ENCODE data around the gene HIRA.

HIRA gene

GRCh38 chr22:19358703-19359553, 72.6 kb downstream of the HIRA start:
- DNase-seq (ENCODE audit: low read depth in 2 of 3, low spot score in 2 of 3), result no peak

DNA sequence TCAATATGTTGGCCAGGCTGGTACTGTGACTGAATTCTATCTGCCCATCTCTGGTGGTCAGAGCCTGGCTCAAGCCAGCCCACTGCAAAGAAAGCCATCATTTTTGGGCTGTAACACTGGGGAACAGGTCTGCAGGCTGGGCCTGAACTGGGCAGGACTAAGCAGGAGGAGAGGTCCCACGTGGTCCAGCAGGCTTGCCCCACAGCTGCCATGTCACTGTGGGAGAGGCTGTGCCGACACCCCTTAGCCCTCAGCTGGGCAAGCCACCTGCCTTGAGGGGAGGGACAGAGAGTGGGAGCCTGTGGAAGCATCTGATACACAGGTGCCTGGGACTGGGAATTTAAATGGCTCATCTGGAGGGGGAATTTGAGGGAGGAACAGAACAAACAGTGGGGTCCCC, 73.3 kb downstream of the HIRA start:
- DNase-seq (ENCODE audit: low read depth in 2 of 3, low spot score in 2 of 3), result no peak

DNA sequence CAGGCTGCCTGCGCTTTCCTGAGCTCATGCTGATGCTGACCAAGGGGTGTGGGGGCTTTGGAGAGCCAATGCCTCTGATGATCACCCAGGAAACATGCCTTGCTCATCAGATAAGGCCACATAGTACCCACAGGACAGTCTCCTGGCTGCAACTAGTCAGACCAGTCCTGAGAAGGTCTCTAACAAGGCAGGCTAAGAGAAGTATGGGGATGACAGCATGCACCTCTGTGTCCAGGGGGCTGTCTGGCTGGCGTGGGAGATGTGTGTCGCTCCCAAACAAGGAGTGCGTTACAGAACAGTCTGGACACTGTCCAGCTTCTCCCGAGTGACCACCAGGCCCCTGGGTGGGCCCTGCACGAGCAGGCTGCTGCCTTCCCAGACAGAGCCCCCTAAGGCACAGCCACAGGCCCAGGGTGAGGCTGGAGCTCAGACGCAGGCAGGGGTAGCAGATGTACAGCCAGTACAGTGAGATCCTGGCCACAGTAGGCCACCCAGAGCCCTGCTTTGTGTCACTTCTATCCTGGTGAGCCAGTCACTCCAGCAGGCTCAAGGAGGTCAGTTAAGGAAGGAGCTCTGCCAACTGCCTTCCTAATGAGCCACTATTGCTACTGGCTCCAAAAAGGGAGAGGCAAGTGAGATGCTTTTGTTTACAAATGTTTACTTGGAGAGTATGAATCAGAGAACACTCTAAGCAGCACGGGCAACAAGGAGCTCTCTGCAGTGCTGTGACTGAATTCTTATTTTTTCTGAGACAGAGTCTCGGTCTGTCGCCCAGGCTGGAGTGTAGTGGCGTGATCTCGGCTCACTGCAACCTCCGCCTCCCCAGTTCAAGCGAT, 74.0 kb downstream of the HIRA start:
- DNase-seq (ENCODE audit: low read depth in 2 of 3, low spot score in 2 of 3), result no peak

- DNase-seq (ENCODE audit: low read depth in 2 of 3, low spot score in 2 of 3), result no peak
Measured at GRCh38 chr22:19356708-19357269, 74.7 kb downstream of the HIRA start.

GRCh38 chr22:19355413-19356157, 75.9 kb downstream of the HIRA start:
- DNase-seq (ENCODE audit: low read depth in 2 of 3, low spot score in 2 of 3), result no peak

DNA sequence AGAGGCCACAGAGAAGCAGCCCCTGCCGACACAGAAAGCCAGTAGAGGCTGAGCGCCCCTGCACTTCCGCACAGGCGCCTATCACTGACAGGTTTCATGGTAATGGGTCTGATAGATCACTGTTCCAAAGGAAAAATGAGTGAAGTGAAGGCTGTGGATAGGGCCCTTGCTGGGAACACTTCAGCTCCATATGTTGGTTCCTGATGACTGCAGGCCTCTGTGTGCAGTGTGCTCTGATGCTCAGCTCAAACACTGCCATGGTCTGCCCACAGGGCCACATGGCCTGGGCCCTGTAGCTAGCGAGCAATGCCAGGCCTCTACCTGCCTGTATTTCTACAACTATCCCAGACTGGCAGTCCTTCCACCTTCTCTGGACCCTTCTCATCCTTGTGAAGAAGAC, 77.3 kb downstream of the HIRA start:
- no peak for DNase-seq (ENCODE audit: low read depth in 2 of 3, low spot score in 2 of 3)

GRCh38 chr22:19353363-19354131, 78.0 kb downstream of the HIRA start:
- no peak for DNase-seq (ENCODE audit: low read depth in 2 of 3, low spot score in 2 of 3)

GRCh38 chr22:19352766-19353165, 78.8 kb downstream of the HIRA start:
- DNase-seq (ENCODE audit: low read depth in 2 of 3, low spot score in 2 of 3), result no peak

DNA sequence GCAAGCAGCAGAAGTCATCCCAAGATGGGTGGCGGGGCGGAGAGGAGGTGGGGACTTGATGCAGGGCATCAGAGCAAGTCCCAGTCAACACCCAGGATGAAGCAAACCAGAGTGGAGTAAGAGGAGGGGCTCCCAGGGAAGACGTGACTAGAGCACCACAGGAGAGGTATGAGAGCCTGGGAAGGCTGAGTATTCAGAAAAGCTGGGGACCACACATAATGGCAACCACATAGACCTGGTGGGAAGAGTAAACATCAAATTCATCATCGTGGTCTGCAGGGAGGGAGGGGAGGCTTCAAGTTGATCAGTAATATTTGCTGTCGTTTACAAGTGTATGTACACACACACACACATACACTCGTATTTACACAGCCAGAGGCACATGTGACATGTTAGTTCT, 79.3 kb downstream of the HIRA start:
- no peak for DNase-seq (ENCODE audit: low read depth in 2 of 3, low spot score in 2 of 3)

DNA sequence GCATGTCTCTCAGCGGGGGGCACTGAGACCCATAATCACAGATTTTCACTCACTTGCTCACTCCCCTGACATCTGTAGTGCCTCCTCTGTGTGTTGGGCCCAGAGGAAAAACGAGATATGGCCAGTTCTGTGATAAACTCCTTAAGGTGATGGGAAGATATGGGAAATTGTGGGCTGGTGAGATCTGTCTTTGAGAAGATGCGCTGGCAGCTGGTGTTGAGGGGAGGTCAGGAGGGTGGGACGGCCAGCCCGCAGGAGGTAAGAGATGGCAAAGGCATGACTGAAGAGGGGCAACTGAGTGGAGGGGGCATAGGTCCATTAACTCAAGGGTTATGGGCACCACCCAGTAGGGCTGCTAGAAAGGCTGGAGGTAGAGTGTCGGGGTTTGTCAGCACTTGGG, 79.9 kb downstream of the HIRA start:
- DNase-seq (ENCODE audit: low read depth in 2 of 3, low spot score in 2 of 3), result no peak

- DNase-seq (ENCODE audit: low read depth in 2 of 3, low spot score in 2 of 3), result no peak
Measured at GRCh38 chr22:19350947-19351346, 80.6 kb downstream of the HIRA start.

DNA sequence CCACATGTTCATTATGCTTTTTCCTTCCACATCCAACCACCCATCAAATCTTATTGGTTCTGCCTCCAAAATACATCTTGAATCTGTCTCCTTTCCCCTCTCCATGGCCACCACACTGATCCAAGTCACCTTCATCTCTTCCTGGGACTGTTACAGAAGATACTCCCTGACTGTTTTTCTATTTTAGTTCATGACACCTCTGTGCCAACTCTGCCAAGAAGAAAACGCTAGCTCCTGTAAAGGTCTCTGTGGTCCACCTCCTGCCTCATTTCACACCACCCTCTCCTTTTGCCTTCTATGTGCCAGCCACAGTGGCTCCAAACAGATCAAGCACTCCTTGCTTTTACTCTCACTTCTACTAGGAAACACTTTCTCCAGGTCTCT, 81.1 kb downstream of the HIRA start:
- no peak for DNase-seq (ENCODE audit: low read depth in 2 of 3, low spot score in 2 of 3)

GRCh38 chr22:19349778-19350475, 81.6 kb downstream of the HIRA start:
- no peak for DNase-seq (ENCODE audit: low read depth in 2 of 3, low spot score in 2 of 3)

DNA sequence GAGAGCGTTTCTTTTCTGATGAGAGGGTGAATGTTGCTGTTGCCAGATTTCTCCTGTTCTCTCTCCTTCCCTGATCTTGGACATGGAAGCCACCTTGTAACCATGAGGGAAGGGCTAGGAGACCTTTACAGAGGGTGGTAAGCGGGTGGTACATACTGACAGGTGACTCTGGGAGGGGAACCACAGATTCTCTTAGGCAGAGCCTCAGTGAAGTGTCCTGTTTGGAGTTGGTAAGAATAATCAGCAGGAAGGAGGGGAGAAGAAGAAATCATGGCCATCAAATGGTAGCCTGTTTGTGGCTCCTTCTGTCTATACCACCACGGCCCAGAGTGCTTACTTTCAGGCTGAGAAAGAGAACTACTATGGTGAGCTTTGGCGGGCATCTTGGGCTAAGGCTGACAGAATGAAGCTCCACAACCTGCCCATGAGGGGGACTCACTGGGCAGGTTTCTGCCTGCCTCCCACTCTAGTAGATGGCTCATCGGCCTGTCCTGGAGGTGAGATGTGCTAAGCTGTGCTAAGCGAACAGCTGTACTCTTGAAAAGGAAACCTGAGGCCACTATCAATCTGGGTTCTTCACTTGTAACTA, 84.8 kb downstream of the HIRA start:
- no peak for DNase-seq (ENCODE audit: low read depth in 2 of 3, low spot score in 2 of 3)

DNA sequence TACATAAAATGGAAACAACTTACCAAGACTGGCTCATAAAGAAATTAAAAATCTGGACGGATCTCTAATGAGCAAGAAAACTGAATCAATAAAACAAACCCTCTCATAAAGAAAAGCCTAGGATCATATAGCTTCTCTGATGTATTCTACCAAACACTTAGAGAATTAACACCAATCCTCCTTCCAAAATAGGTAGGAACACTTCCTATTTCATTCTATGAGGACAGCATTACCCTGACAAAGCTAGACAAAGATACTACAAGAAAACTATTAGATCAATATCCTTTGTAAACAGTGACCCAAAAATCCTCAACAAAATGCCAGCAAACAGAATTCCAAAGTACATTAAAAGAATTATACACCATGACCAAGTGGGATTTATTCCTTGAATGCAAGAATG, 87.1 kb downstream of the HIRA start:
- no peak for DNase-seq (ENCODE audit: low read depth in 2 of 3, low spot score in 2 of 3)

GRCh38 chr22:19343470-19343869, 88.1 kb downstream of the HIRA start:
- no peak for DNase-seq (ENCODE audit: low read depth in 2 of 3, low spot score in 2 of 3)

GRCh38 chr22:19341500-19341899, 90.0 kb downstream of the HIRA start:
- DNase-seq (ENCODE audit: low read depth in 2 of 3, low spot score in 2 of 3), result no peak

DNA sequence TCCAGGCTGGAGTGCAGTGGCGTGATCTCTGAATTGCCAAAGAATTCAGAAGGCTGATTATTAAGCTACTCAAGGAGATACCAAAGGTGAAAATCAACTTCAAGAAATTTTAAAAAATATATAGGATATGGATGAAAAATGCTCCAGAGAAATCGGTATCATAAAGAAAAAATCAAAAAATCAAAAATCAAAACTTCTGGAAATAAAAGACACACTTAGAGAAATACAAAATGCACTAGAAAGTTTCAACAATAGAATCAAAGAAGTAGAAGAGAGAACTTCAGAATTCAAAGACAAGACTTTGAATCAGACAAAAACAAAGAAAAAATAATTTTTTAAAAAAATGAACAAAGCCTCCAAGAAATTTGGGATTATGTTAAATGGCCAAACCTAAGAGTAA, 94.4 kb downstream of the HIRA start:
- no peak for DNase-seq (ENCODE audit: low read depth in 2 of 3, low spot score in 2 of 3)

Data from activated CD8-positive, alpha-beta memory T cell treated with anti-CD3 and anti-CD28 coated beads for 48 hours (primary cell).